ENCODE measurements around the gene SLC35F1. TPM values are rescaled to one million over a fixed set of nuclear protein-coding genes. Genes with fewer than 3 reads are reported as not detected.

The SLC35F1 gene
- total RNA-seq, 1 experiment from 2014 or later, result 4.3 TPM

- H3K18ac ChIP-seq (ENCODE audit: insufficient read length, low read depth, low read length), result no peak overlapping the region
- no peak overlapping the region for H3K27ac Mint-ChIP-seq
Measured at GRCh38 chr6:118284736-118285360, 377.8 kb downstream of the SLC35F1 start.

More at GRCh38 chr6:118284736-118285360, 377.8 kb downstream of the SLC35F1 start:
- H3K4me1 ChIP-seq (ENCODE audit: insufficient read depth, low read length), result no peaks in the 10 kb centered on the region; the same call in 1 of the 2 replicates
- H2AFZ ChIP-seq (ENCODE audit: low read length), result no peak overlapping the region
- no peak for DNase-seq
- H3K56ac ChIP-seq (ENCODE audit: insufficient read length, low read depth, low read length), result no peak overlapping the region
- Mint-ChIP-seq H3K27me3 (ENCODE audit: low read depth) (no peaks in the 10 kb centered on the region), H3K4me1 (peaks cover 17 to 19% of the 10 kb centered on the region in 2 experiments), H3K9me3 (peaks cover 4 to 10% of the 10 kb centered on the region in 2 experiments; a peak in 4 of 5 replicates), H3K4me3 (no peak overlapping the region), H3K36me3 (ENCODE audit: insufficient read depth in 1 of 3, low read depth in 3 of 3) (peaks cover 0 to 5% (median 5%) of the 10 kb centered on the region in 3 experiments; a peak in 4 of 7 replicates)
- H3K4me2 ChIP-seq (ENCODE audit: insufficient read depth, insufficient read length, low read length), result no peak overlapping the region
- no peaks in the 10 kb centered on the region for H3K79me2 ChIP-seq (ENCODE audit: insufficient read depth, low read length)
- H3K23me2 ChIP-seq (ENCODE audit: insufficient read length, low read depth, low read length, poor library complexity, severe bottlenecking), result no peaks in the 10 kb centered on the region
- H2BK5ac ChIP-seq (ENCODE audit: insufficient read length, low read length), result no peak overlapping the region
- no peak overlapping the region for H2BK20ac ChIP-seq (ENCODE audit: low read depth, low read length, poor library complexity, severe bottlenecking)
- H4K5ac ChIP-seq (ENCODE audit: insufficient read length, low read depth, low read length), result no peak overlapping the region
- no peak overlapping the region for H4K91ac ChIP-seq (ENCODE audit: insufficient read length, low read depth, low read length)
- no peak overlapping the region for H3K23ac ChIP-seq (ENCODE audit: insufficient read length, low read depth, low read length)
- TF ChIP-seq CTCF (conservative IDR thresholded peaks at IDR 0.05), result peak; percentile 57; the same call in 2 of the 3 replicates
- H3K14ac ChIP-seq (ENCODE audit: insufficient read depth, low read length), result no peak overlapping the region
- no peak overlapping the region for H3K9ac ChIP-seq (ENCODE audit: extremely low read depth, insufficient read length, low read length)
- no peak overlapping the region for H3K27ac ChIP-seq (ENCODE audit: insufficient read length, low read depth, low read length)
- no peaks in the 10 kb centered on the region for H3K9me3 ChIP-seq (ENCODE audit: control insufficient read depth, low read depth, low read length)
- no peak overlapping the region for H3K4ac ChIP-seq (ENCODE audit: low read depth, low read length)
- H2BK12ac ChIP-seq (ENCODE audit: insufficient read length, low read depth, low read length), result no peak overlapping the region
- WGBS (ENCODE audit: extremely low coverage, insufficient read length, low lambda C conversion rate), result no CpG with 5 or more reads among the region's 5 CpGs
- no peak overlapping the region for H2AK5ac ChIP-seq (ENCODE audit: insufficient read length, low read length)
- H3K79me1 ChIP-seq (ENCODE audit: insufficient read depth, low read depth, low read length, poor library complexity, severe bottlenecking), result no peaks in the 10 kb centered on the region
- no peaks in the 10 kb centered on the region for H4K20me1 ChIP-seq (ENCODE audit: control insufficient read depth, insufficient read depth, insufficient read length)
- H4K8ac ChIP-seq (replicated peaks; ENCODE audit: insufficient read length, low read depth, low read length), result no peak overlapping the region
- H2BK120ac ChIP-seq (ENCODE audit: low read depth, low read length, poor library complexity, severe bottlenecking), result no peak overlapping the region
- H3K27me3 ChIP-seq (ENCODE audit: insufficient read depth, low read length), result no peaks in the 10 kb centered on the region
- no peak overlapping the region for H3T11ph ChIP-seq (ENCODE audit: low read length)
- H2BK15ac ChIP-seq (ENCODE audit: low read depth, low read length), result no peak overlapping the region
